ENCODE data around the gene SYT1.
A peak's percentile ranks its signal among the peaks of the same experiment; 100 is the strongest.
"Not testable (repeated sequence)": the region's sequence is repeated elsewhere in the genome, so short reads cannot be mapped to it uniquely, and the experiment has no call there.

SYT1 gene

GRCh38 chr12:79194595-79194994, 330.0 kb downstream of the SYT1 start:
- DNase-seq (ENCODE audit: low read depth) = peak; percentile 56
- no peak for TF ChIP-seq CTCF (IDR thresholded peaks at IDR 0.05; ENCODE audit: insufficient read depth, low read depth, low read length, missing control alignments)
- H3K4me3 ChIP-seq (ENCODE audit: low read length) = no peak overlapping the region

GRCh38 chr12:79199166-79199565, 334.6 kb downstream of the SYT1 start:
- H3K4me3 ChIP-seq (ENCODE audit: low read length) = no peak overlapping the region
- DNase-seq (ENCODE audit: low read depth) = no peak
- TF ChIP-seq CTCF (IDR thresholded peaks at IDR 0.05; ENCODE audit: insufficient read depth, low read depth, low read length, missing control alignments) = no peak

GRCh38 chr12:79200176-79200575, 335.6 kb downstream of the SYT1 start:
- no peak overlapping the region for H3K4me3 ChIP-seq (ENCODE audit: low read length)
- no peak for TF ChIP-seq CTCF (IDR thresholded peaks at IDR 0.05; ENCODE audit: insufficient read depth, low read depth, low read length, missing control alignments)
- no peak for DNase-seq (ENCODE audit: low read depth)

- TF ChIP-seq CTCF (IDR thresholded peaks at IDR 0.05; ENCODE audit: insufficient read depth, low read depth, low read length, missing control alignments) = no peak
- no peak overlapping the region for H3K4me3 ChIP-seq (ENCODE audit: low read length)
- DNase-seq (ENCODE audit: low read depth) = no peak
These were observed 338.6 kb downstream of the SYT1 start for GRCh38 chr12:79203058-79203647.

- DNase-seq (ENCODE audit: low read depth) = peak; percentile 60
- TF ChIP-seq CTCF (IDR thresholded peaks at IDR 0.05; ENCODE audit: insufficient read depth, low read depth, low read length, missing control alignments) = no peak
- H3K4me3 ChIP-seq (ENCODE audit: low read length) = no peak overlapping the region
These were observed 342.3 kb downstream of the SYT1 start for GRCh38 chr12:79206871-79207270.

- not testable (repeated sequence) for H3K4me3 ChIP-seq (ENCODE audit: low read length); DNase-seq (ENCODE audit: low read depth)
These were observed 345.8 kb downstream of the SYT1 start for GRCh38 chr12:79210403-79210802.

GRCh38 chr12:79217306-79217705, 352.7 kb downstream of the SYT1 start:
- no peak for TF ChIP-seq CTCF (IDR thresholded peaks at IDR 0.05; ENCODE audit: insufficient read depth, low read depth, low read length, missing control alignments)
- no peak overlapping the region for H3K4me3 ChIP-seq (ENCODE audit: low read length)
- DNase-seq (ENCODE audit: low read depth) = no peak
